ENCODE data around the gene TMEM132D.

The TMEM132D gene

GRCh38 chr12:129873833-129874208 is 30.0 kb downstream of the TMEM132D start:
- no peak for DNase-seq (ENCODE audit: low read depth in 2 of 2, low spot score in 1 of 2)

- DNase-seq (ENCODE audit: low read depth in 2 of 2, low spot score in 1 of 2), result no peak
Measured at GRCh38 chr12:129873111-129873832, 30.6 kb downstream of the TMEM132D start.

- DNase-seq (ENCODE audit: low read depth in 2 of 2, low spot score in 1 of 2), result no peak
Measured at GRCh38 chr12:129871991-129872972, 31.5 kb downstream of the TMEM132D start.

- DNase-seq (ENCODE audit: low read depth in 2 of 2, low spot score in 1 of 2), result no peak
Measured at GRCh38 chr12:129870796-129871195, 33.0 kb downstream of the TMEM132D start.

GRCh38 chr12:129870136-129870535 is 33.7 kb downstream of the TMEM132D start:
- DNase-seq (ENCODE audit: low read depth in 2 of 2, low spot score in 1 of 2), result no peak

GRCh38 chr12:129868575-129868974 is 35.2 kb downstream of the TMEM132D start:
- DNase-seq (ENCODE audit: low read depth in 2 of 2, low spot score in 1 of 2), result no peak

- DNase-seq (ENCODE audit: low read depth in 2 of 2, low spot score in 1 of 2), result no peak
Measured at GRCh38 chr12:129863938-129864337, 39.9 kb downstream of the TMEM132D start.

GRCh38 chr12:129862561-129863175 is 41.2 kb downstream of the TMEM132D start:
- DNase-seq (ENCODE audit: low read depth in 2 of 2, low spot score in 1 of 2), result no peak

GRCh38 chr12:129861951-129862350 is 41.9 kb downstream of the TMEM132D start:
- no peak for DNase-seq (ENCODE audit: low read depth in 2 of 2, low spot score in 1 of 2)

GRCh38 chr12:129854591-129854990 is 49.2 kb downstream of the TMEM132D start:
- no peak for DNase-seq (ENCODE audit: low read depth in 2 of 2, low spot score in 1 of 2)

GRCh38 chr12:129851296-129851695 is 52.5 kb downstream of the TMEM132D start:
- DNase-seq (ENCODE audit: low read depth in 2 of 2, low spot score in 1 of 2), result no peak

- no peak for DNase-seq (ENCODE audit: low read depth in 2 of 2, low spot score in 1 of 2)
Measured at GRCh38 chr12:129848876-129849275, 54.9 kb downstream of the TMEM132D start.

- DNase-seq (ENCODE audit: low read depth in 2 of 2, low spot score in 1 of 2), result no peak
Measured at GRCh38 chr12:129847063-129847462, 56.8 kb downstream of the TMEM132D start.

- no peak for DNase-seq (ENCODE audit: low read depth in 2 of 2, low spot score in 1 of 2)
Measured at GRCh38 chr12:129844662-129845220, 59.1 kb downstream of the TMEM132D start.

- DNase-seq (ENCODE audit: low read depth in 2 of 2, low spot score in 1 of 2), result no peak
Measured at GRCh38 chr12:129841251-129841650, 62.6 kb downstream of the TMEM132D start.

GRCh38 chr12:129840145-129840884 is 63.5 kb downstream of the TMEM132D start:
- no peak for DNase-seq (ENCODE audit: low read depth in 2 of 2, low spot score in 1 of 2)

GRCh38 chr12:129839679-129840078 is 64.1 kb downstream of the TMEM132D start:
- no peak for DNase-seq (ENCODE audit: low read depth in 2 of 2, low spot score in 1 of 2)

- no peak for DNase-seq (ENCODE audit: low read depth in 2 of 2, low spot score in 1 of 2)
Measured at GRCh38 chr12:129831294-129831693, 72.5 kb downstream of the TMEM132D start.

- DNase-seq (ENCODE audit: low read depth in 2 of 2, low spot score in 1 of 2), result no peak
Measured at GRCh38 chr12:129830796-129831195, 73.0 kb downstream of the TMEM132D start.

- no peak for DNase-seq (ENCODE audit: low read depth in 2 of 2, low spot score in 1 of 2)
Measured at GRCh38 chr12:129827866-129828384, 75.9 kb downstream of the TMEM132D start.
